Heart left ventricle (tissue), 13 donors: ENCODE results near the gene XAGE2.

Experiments used
- CTCF ChIP-seq, 12 donors: fragments of 200-600 bp; sonication (generic) in 4 of 12; IDR thresholded peaks; one replicate each; pipeline versions ENCODE4 v1.5.0 to v1.8.0; 2018 to 2022; ENCODE audit warnings: antibody characterized with exemption in 12 of 12, mild to moderate bottlenecking in 5 of 12
- POLR2A ChIP-seq, 2 donors: fragments of 450-650 bp; IDR thresholded peaks; one replicate each; pipeline ENCODE4 v1.6.1; 2017; ENCODE audit warnings: antibody characterized with exemption in 2 of 2, mild to moderate bottlenecking in 2 of 2, moderate library complexity in 2 of 2
- donor health status: ischemic (EF 13 %, LVEDD 7.1; RV severe dilation, severe dysfunction).
- donor health status: DM: no; HTN: yes; CAD: no.
- donor health status: DM: no; HTN: no; CAD: no.
- donor health status: ischemic (EF 25% LVEDD 6.9; RV normal size, moderate dysfunction).
- donor health status: ischemic (EF 25% LVEDD 5.7; RV mildly dilated, moderate dysfunction).
- donor health status: ischemic (EF 35%, LVEDD 5.7; RV mildly dilated, moderate dysfunction).
- donor health status: nonischemic (EF 11% LVEDD 7.7; RV severe dilation, severe dysfunction).
- donor health status: DM: yes; HTN: yes; CAD: no.
- donor health status: PGD.
- donor health status: ischemic (EF 29% LVEDD 5.4; RV normal size, mild dysfunction).
- donor health status: nonischemic (EF 23%, LVEDD 6.1; RV moderate dilation, normal function).

- TF ChIP-seq CTCF (IDR thresholded peaks at IDR 0.05) (no peak), POLR2A (IDR thresholded peaks at IDR 0.05) (no peak)
Measured at GRCh38 chrX:52359614-52360232, 9.1 kb upstream of the XAGE2 start.
